ENCODE data around the gene NTRK2. TPM values are rescaled to one million over a fixed set of nuclear protein-coding genes. Genes with fewer than 3 reads are reported as not detected.

NTRK2 gene
- total RNA-seq, 6 experiments from 2014 or later = 0.11 to 0.83 (median 0.25) TPM

GRCh38 chr9:84949258-84949657 is 279.7 kb downstream of the NTRK2 start:
- Mint-ChIP-seq H3K4me3 (no peak overlapping the region), H3K9me3 (peaks cover 32% of the 10 kb centered on the region), H3K27me3 (ENCODE audit: insufficient read depth) (no peaks in the 10 kb centered on the region; the same call in 1 of the 2 replicates), H3K4me1 (ENCODE audit: low read depth) (no peaks in the 10 kb centered on the region; the same call in 1 of the 2 replicates), H3K27ac (no peak overlapping the region), H3K36me3 (ENCODE audit: low read depth) (no peaks in the 10 kb centered on the region; the same call in 1 of the 2 replicates)
- DNase-seq = no peak
- TF ChIP-seq CTCF (IDR thresholded peaks at IDR 0.05) = no peak

GRCh38 chr9:84949971-84950370 is 280.4 kb downstream of the NTRK2 start:
- DNase-seq = no peak
- no peak for TF ChIP-seq CTCF (IDR thresholded peaks at IDR 0.05)
- peaks cover 28% of the 10 kb centered on the region for H3K9me3 Mint-ChIP-seq
- H3K27me3 Mint-ChIP-seq (ENCODE audit: insufficient read depth) = peaks cover 2% of the 10 kb centered on the region; the same call in 1 of the 2 replicates
- H3K4me3 Mint-ChIP-seq = no peak overlapping the region
- H3K36me3 Mint-ChIP-seq (ENCODE audit: low read depth) = no peaks in the 10 kb centered on the region; the same call in 1 of the 2 replicates
- no peak overlapping the region for H3K27ac Mint-ChIP-seq
- no peaks in the 10 kb centered on the region; the same call in 1 of the 2 replicates for H3K4me1 Mint-ChIP-seq (ENCODE audit: low read depth)

- H3K4me1 Mint-ChIP-seq (ENCODE audit: low read depth) = no peaks in the 10 kb centered on the region; the same call in 1 of the 2 replicates
These were observed 281.6 kb downstream of the NTRK2 start for GRCh38 chr9:84950879-84951811.

GRCh38 chr9:84953252-84953773 is 283.8 kb downstream of the NTRK2 start:
- DNase-seq = no peak
- no peak for TF ChIP-seq CTCF (IDR thresholded peaks at IDR 0.05)
- Mint-ChIP-seq H3K27ac (no peak overlapping the region), H3K9me3 (peaks cover 43% of the 10 kb centered on the region), H3K27me3 (ENCODE audit: insufficient read depth) (peaks cover 2% of the 10 kb centered on the region), H3K4me3 (no peak overlapping the region), H3K4me1 (ENCODE audit: low read depth) (no peaks in the 10 kb centered on the region), H3K36me3 (ENCODE audit: low read depth) (no peaks in the 10 kb centered on the region; the same call in 1 of the 2 replicates)

More at GRCh38 chr9:84950879-84951811, 281.6 kb downstream of the NTRK2 start:
- Mint-ChIP-seq H3K36me3 (ENCODE audit: low read depth) (no peaks in the 10 kb centered on the region; the same call in 1 of the 2 replicates), H3K27ac (no peak overlapping the region), H3K27me3 (ENCODE audit: insufficient read depth) (peaks cover 2% of the 10 kb centered on the region), H3K9me3 (peaks cover 37% of the 10 kb centered on the region), H3K4me3 (no peak overlapping the region)
- no peak for TF ChIP-seq CTCF (IDR thresholded peaks at IDR 0.05)
- no peak for DNase-seq

GRCh38 chr9:84953797-84954705 is 284.5 kb downstream of the NTRK2 start:
- DNase-seq = no peak
- peaks cover 36% of the 10 kb centered on the region for H3K9me3 Mint-ChIP-seq
- H3K4me1 Mint-ChIP-seq (ENCODE audit: low read depth) = no peaks in the 10 kb centered on the region
- peak; percentile 72 for TF ChIP-seq CTCF (IDR thresholded peaks at IDR 0.05)
- peaks cover 2% of the 10 kb centered on the region for H3K27me3 Mint-ChIP-seq (ENCODE audit: insufficient read depth)
- H3K36me3 Mint-ChIP-seq (ENCODE audit: low read depth) = no peaks in the 10 kb centered on the region
- H3K4me3 Mint-ChIP-seq = no peak overlapping the region
- no peak overlapping the region for H3K27ac Mint-ChIP-seq

Measured in HFFc6 (cell line).